GM23338 (cell line): Measurements from ENCODE around the gene NEK4. TPM values are rescaled to one million over a fixed set of nuclear protein-coding genes. Genes with fewer than 3 reads are reported as not detected.

Experiments used
- ATAC-seq: fragments of 200-7000 bp; cut with Tn5 transposase; 3 replicates; pipeline ENCODE4 v1.9.1; 2020
- DNase-seq: peaks from one replicate; pipeline ENCODE4 v3.0.0-alpha.2; 2015; ENCODE audit warnings: low spot score
- H2AFZ ChIP-seq: fragments of 200-600 bp; sonication (generic); 2 replicates; pipeline ENCODE4 v1.8.0; 2016; ENCODE audit warnings: antibody characterized with exemption, mild to moderate bottlenecking, moderate library complexity
- H3F3A ChIP-seq: fragments of 200-600 bp; sonication (generic); replicated peaks from 2 replicates; pipeline ENCODE4 v1.8.0; 2017; ENCODE audit warnings: antibody characterized with exemption, mixed run types, low read depth
- H3K27ac ChIP-seq: fragments of 200-600 bp; sonication (generic); 2 replicates; pipeline ENCODE4 v1.6.1; 2016; ENCODE audit warnings: low read depth
- H3K27me3 ChIP-seq: fragments of 200-600 bp; sonication (generic); 2 replicates; pipeline ENCODE4 v1.8.0; 2016; ENCODE audit warnings: mild to moderate bottlenecking, mixed run types, moderate library complexity; ENCODE audit not compliant: insufficient read depth
- H3K36me3 ChIP-seq: fragments of 200-600 bp; sonication (generic); 2 replicates; pipeline ENCODE4 v1.8.0; 2016; ENCODE audit warnings: mild to moderate bottlenecking; ENCODE audit not compliant: insufficient read depth
- H3K4me1 ChIP-seq: fragments of 200-600 bp; sonication (generic); 2 replicates; pipeline ENCODE4 v1.8.0; 2016; ENCODE audit warnings: mild to moderate bottlenecking, moderate library complexity; ENCODE audit not compliant: insufficient read depth
- H3K4me2 ChIP-seq: fragments of 200-600 bp; sonication (generic); 2 replicates; pipeline ENCODE4 v1.7.1; 2017; ENCODE audit warnings: mixed run types
- H3K4me3 ChIP-seq: fragments of 200-600 bp; sonication (generic); 2 replicates; pipeline ENCODE4 v1.6.1; 2016; ENCODE audit warnings: mixed run types
- H3K79me2 ChIP-seq: fragments of 200-600 bp; sonication (generic); replicated peaks from 2 replicates; pipeline ENCODE4 v1.8.0; 2017; ENCODE audit warnings: mild to moderate bottlenecking; ENCODE audit not compliant: insufficient read depth
- H3K9me2 ChIP-seq: fragments of 200-600 bp; sonication (generic); 2 replicates; pipeline ENCODE4 v1.8.0; 2017; ENCODE audit not compliant: insufficient read depth
- H4K20me1 ChIP-seq: fragments of 200-600 bp; sonication (generic); replicated peaks from 2 replicates; pipeline ENCODE4 v1.8.0; 2017; ENCODE audit warnings: mild to moderate bottlenecking; ENCODE audit not compliant: insufficient read depth
- H3K27ac Mint-ChIP-seq: 2 replicates; pipeline ENCODE4 v1.8.0; 2020; ENCODE audit warnings: inconsistent platforms, mild to moderate bottlenecking, moderate library complexity, mixed read lengths
- H3K27me3 Mint-ChIP-seq: 3 replicates; pipeline ENCODE4 v1.8.0; 2022; ENCODE audit warnings: low read depth, mild to moderate bottlenecking, moderate library complexity, mixed read lengths, inconsistent platforms; ENCODE audit not compliant: insufficient read depth, poor library complexity
- H3K36me3 Mint-ChIP-seq: 3 replicates; pipeline ENCODE4 v1.8.0; 2021; ENCODE audit warnings: low read depth, mild to moderate bottlenecking, inconsistent platforms, moderate library complexity, mixed read lengths
- H3K4me1 Mint-ChIP-seq: 3 replicates; pipeline ENCODE4 v1.8.0; 2020; ENCODE audit warnings: mild to moderate bottlenecking, inconsistent platforms, mixed read lengths
- H3K4me3 Mint-ChIP-seq: 3 replicates; pipeline ENCODE4 v1.8.0; 2021; ENCODE audit warnings: moderate library complexity, mild to moderate bottlenecking, inconsistent platforms, mixed read lengths
- H3K9me3 Mint-ChIP-seq: 3 replicates; pipeline ENCODE4 v1.8.0; 2020; ENCODE audit warnings: moderate library complexity, mild to moderate bottlenecking, inconsistent platforms, mixed read lengths
- EZH2 ChIP-seq: fragments of 200-600 bp; sonication (generic); IDR thresholded peaks from one replicate; pipeline ENCODE4 v1.8.0; 2017; ENCODE audit warnings: antibody characterized with exemption, mild to moderate bottlenecking, low read depth; ENCODE audit not compliant: unreplicated experiment
- JUNB ChIP-seq: IDR thresholded peaks from one replicate; pipeline ENCODE4 v1.6.1; 2016; ENCODE audit warnings: antibody characterized with exemption; ENCODE audit not compliant: unreplicated experiment
- NANOG ChIP-seq: IDR thresholded peaks from 2 replicates; pipeline ENCODE4 v1.6.1; 2016; ENCODE audit warnings: antibody characterized with exemption, borderline replicate concordance
- STAT1 ChIP-seq: IDR thresholded peaks from one replicate; pipeline ENCODE4 v1.6.1; 2016; ENCODE audit warnings: antibody characterized with exemption; ENCODE audit not compliant: unreplicated experiment
- ZNF331 ChIP-seq: fragments of 250-450 bp; sonication (Bioruptor Pico); IDR thresholded peaks from 2 replicates; pipeline ENCODE4 v1.5.0; 2020; ENCODE audit warnings: low read depth, mild to moderate bottlenecking, moderate library complexity
- polyA plus RNA-seq: library from polyadenylated mRNA; unstranded; fragments of >200 nt; fragmentation: Nextera tagmentation; extraction: Ambion mirVana; gene quantifications from 2 replicates; pipeline ENCODE4 v1.2.1, GENCODE V29; 2016
- total RNA-seq: library from RNA; depleted of rRNA; stranded (reverse); fragments of >200 nt; shearing (Covaris generic); gene quantifications from 2 replicates; pipeline ENCODE4 v1.2.3, GENCODE V29; 2014
- TF ChIP-seq, protein P1 (sequence below): fragments of 250-450 bp; sonication (Bioruptor Pico); IDR thresholded peaks from 2 replicates; pipeline ENCODE4 v1.5.0; 2020; ENCODE audit warnings: mild to moderate bottlenecking, moderate library complexity
- TF ChIP-seq, protein P2 (sequence below): IDR thresholded peaks from 2 replicates; pipeline ENCODE4 v1.6.1; 2016; ENCODE audit warnings: antibody characterized with exemption

The NEK4 gene
- total and polyA plus RNA-seq, 2 experiments from 2014 or later, result 8.6 to 42.7 TPM

DNA sequence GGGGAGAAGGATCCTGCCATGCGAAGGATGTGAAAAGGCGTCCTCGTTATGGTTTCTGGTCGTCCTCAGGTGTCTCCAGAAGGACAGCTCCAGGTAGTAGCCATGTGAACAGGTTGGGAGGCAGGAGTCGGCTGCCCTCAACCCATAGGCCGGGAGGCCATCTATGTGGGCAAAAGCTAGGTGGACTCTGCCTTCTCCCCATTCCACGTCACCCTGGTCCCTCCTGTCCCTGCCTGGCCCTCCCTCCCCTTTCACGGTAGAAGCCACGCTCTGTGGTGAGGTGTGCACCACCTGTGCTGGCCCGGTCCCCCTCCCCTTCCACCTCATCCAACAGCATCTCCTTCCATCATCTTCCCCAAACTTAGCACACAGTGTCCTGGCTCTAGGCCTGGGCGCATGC, 40.2 kb upstream of the NEK4 start (continued):
- TF ChIP-seq, protein P1, sequence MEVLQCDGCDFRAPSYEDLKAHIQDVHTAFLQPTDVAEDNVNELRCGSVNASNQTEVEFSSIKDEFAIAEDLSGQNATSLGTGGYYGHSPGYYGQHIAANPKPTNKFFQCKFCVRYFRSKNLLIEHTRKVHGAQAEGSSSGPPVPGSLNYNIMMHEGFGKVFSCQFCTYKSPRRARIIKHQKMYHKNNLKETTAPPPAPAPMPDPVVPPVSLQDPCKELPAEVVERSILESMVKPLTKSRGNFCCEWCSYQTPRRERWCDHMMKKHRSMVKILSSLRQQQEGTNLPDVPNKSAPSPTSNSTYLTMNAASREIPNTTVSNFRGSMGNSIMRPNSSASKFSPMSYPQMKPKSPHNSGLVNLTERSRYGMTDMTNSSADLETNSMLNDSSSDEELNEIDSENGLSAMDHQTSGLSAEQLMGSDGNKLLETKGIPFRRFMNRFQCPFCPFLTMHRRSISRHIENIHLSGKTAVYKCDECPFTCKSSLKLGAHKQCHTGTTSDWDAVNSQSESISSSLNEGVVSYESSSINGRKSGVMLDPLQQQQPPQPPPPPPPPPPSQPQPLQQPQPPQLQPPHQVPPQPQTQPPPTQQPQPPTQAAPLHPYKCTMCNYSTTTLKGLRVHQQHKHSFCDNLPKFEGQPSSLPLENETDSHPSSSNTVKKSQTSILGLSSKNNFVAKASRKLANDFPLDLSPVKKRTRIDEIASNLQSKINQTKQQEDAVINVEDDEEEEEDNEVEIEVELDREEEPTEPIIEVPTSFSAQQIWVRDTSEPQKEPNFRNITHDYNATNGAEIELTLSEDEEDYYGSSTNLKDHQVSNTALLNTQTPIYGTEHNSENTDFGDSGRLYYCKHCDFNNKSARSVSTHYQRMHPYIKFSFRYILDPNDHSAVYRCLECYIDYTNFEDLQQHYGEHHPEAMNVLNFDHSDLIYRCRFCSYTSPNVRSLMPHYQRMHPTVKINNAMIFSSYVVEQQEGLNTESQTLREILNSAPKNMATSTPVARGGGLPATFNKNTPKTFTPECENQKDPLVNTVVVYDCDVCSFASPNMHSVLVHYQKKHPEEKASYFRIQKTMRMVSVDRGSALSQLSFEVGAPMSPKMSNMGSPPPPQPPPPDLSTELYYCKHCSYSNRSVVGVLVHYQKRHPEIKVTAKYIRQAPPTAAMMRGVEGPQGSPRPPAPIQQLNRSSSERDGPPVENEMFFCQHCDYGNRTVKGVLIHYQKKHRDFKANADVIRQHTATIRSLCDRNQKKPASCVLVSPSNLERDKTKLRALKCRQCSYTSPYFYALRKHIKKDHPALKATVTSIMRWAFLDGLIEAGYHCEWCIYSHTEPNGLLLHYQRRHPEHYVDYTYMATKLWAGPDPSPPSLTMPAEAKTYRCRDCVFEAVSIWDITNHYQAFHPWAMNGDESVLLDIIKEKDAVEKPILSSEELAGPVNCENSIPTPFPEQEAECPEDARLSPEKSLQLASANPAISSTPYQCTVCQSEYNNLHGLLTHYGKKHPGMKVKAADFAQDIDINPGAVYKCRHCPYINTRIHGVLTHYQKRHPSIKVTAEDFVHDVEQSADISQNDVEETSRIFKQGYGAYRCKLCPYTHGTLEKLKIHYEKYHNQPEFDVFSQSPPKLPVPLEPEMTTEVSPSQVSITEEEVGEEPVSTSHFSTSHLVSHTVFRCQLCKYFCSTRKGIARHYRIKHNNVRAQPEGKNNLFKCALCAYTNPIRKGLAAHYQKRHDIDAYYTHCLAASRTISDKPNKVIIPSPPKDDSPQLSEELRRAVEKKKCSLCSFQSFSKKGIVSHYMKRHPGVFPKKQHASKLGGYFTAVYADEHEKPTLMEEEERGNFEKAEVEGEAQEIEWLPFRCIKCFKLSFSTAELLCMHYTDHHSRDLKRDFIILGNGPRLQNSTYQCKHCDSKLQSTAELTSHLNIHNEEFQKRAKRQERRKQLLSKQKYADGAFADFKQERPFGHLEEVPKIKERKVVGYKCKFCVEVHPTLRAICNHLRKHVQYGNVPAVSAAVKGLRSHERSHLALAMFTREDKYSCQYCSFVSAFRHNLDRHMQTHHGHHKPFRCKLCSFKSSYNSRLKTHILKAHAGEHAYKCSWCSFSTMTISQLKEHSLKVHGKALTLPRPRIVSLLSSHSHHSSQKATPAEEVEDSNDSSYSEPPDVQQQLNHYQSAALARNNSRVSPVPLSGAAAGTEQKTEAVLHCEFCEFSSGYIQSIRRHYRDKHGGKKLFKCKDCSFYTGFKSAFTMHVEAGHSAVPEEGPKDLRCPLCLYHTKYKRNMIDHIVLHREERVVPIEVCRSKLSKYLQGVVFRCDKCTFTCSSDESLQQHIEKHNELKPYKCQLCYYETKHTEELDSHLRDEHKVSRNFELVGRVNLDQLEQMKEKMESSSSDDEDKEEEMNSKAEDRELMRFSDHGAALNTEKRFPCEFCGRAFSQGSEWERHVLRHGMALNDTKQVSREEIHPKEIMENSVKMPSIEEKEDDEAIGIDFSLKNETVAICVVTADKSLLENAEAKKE (CRISPR knock-in tag), result no peak
- TF ChIP-seq ZNF331 (CRISPR knock-in tag) (no peak), EZH2 (no peak)
- TF ChIP-seq, protein P2, sequence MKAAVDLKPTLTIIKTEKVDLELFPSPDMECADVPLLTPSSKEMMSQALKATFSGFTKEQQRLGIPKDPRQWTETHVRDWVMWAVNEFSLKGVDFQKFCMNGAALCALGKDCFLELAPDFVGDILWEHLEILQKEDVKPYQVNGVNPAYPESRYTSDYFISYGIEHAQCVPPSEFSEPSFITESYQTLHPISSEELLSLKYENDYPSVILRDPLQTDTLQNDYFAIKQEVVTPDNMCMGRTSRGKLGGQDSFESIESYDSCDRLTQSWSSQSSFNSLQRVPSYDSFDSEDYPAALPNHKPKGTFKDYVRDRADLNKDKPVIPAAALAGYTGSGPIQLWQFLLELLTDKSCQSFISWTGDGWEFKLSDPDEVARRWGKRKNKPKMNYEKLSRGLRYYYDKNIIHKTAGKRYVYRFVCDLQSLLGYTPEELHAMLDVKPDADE, result no peak

DNA sequence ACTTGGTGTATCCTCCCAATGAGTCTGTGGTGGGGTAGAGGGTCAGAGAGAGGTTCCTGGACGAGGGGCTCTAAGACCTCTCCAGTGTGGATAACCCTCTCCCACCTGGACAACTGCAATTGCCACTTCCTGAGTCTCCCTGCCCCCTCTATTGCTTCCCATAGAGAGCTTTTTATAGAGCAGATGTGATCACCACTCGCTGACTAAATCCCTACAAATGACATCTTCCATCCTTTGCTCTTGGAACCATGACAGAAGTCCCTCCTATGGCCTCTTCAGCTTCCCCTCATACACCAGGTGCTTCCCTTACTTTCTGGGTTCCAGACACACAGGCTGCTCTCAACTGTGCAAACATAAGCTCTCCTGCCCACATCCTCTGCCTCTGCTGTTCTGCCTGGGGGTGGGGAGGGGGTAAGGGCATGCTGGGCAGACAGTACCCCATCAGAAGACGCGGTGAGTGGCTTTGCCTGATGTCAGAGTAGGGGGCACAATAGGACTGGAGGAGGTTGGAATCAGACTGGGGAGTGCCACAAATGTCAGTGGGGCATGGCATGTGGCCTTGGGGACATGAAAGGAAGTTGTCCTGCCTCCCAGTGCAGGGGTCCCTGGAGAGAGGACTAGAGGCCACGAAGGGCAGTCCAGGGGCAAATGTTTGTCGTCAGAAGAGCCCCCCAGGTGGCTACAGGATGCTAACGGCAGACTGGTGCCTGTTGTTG, 39.1 kb upstream of the NEK4 start:
- H3K27me3 ChIP-seq, result no peaks in the 10 kb centered on the region
- no peak overlapping the region for H2AFZ ChIP-seq
- H3K27me3 Mint-ChIP-seq, result peaks cover 9% of the 10 kb centered on the region
- H3K27ac ChIP-seq, result no peak overlapping the region
- no peak overlapping the region for H3K27ac Mint-ChIP-seq
- no peaks in the 10 kb centered on the region for H3K9me3 Mint-ChIP-seq
- ATAC-seq (no peak), DNase-seq (no peak)
- no peaks in the 10 kb centered on the region for H3K4me1 ChIP-seq
- no peaks in the 10 kb centered on the region for H3F3A ChIP-seq
- no peak overlapping the region for H3K4me3 ChIP-seq
- H3K9me2 ChIP-seq, result 0 out of 2 replicates have a peak, but pooled peaks cover 4% of the 10 kb centered on the region
- no peaks in the 10 kb centered on the region for H3K79me2 ChIP-seq
- no peaks in the 10 kb centered on the region for H3K36me3 ChIP-seq
- no peak overlapping the region for H3K4me2 ChIP-seq
- no peaks in the 10 kb centered on the region for H3K36me3 Mint-ChIP-seq
- H3K4me3 Mint-ChIP-seq, result no peak overlapping the region
- H3K4me1 Mint-ChIP-seq, result no peaks in the 10 kb centered on the region; the same call in 2 of the 3 replicates
- TF ChIP-seq JUNB (no peak), NANOG (no peak), STAT1 (no peak), ZNF331 (CRISPR knock-in tag) (no peak)
- TF ChIP-seq, protein P1 (CRISPR knock-in tag), result no peak
- H4K20me1 ChIP-seq, result no peaks in the 10 kb centered on the region
